ENCODE measurements around the gene C19orf25.

DNA sequence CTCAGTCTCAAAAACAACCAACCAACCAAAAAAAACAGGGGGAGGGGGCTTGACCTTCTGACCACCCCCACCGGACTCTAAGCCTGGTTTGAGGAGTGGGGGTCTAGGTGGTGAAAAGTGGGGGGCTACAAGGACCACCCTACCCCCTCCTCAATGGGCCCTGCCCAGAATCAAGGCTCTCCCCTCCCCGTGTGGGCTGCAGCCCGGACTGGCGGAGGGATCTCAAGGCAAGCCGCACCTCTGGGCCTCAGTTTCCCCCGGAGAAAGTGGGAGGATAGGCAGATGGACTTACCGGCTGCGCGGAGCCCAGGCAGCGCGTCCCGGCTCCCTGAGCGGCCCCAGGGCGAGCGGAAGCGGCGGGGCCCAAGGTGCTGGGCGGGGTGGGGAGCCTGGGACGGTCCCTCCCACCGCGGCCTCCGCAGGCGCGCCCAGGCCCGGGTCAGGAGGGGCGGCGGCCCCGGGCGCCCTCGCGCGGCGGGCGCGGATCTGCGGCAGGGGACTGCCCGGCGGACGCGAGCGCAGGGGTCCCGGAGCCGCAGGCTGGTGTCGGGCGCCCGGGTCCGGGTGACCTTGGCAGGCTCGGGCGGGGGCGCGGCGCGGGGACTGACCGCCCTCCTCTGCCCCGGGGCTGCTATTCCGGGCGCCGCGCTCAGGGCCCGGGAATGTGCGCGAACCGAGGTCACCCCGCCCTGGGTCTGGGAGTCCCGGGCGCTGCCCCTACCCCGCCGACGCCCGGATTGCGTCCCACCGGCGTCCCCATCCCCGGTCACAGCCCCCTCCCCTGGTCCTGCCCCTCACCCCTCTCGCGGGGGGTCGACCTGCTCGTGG, 33.9 kb upstream of the C19orf25 start, which contains the start of gene ADAMTSL5:
- TF ChIP-seq, protein P1, sequence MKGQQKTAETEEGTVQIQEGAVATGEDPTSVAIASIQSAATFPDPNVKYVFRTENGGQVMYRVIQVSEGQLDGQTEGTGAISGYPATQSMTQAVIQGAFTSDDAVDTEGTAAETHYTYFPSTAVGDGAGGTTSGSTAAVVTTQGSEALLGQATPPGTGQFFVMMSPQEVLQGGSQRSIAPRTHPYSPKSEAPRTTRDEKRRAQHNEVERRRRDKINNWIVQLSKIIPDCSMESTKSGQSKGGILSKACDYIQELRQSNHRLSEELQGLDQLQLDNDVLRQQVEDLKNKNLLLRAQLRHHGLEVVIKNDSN (IDR thresholded peaks at IDR 0.05; ENCODE audit: borderline replicate concordance, low read depth) = no peak
- no peak for TF ChIP-seq EP300 (IDR thresholded peaks at IDR 0.05; ENCODE audit: borderline replicate concordance in 1 of 2, low read depth in 1 of 2, low read length in 1 of 2)
- TF ChIP-seq, protein P2, sequence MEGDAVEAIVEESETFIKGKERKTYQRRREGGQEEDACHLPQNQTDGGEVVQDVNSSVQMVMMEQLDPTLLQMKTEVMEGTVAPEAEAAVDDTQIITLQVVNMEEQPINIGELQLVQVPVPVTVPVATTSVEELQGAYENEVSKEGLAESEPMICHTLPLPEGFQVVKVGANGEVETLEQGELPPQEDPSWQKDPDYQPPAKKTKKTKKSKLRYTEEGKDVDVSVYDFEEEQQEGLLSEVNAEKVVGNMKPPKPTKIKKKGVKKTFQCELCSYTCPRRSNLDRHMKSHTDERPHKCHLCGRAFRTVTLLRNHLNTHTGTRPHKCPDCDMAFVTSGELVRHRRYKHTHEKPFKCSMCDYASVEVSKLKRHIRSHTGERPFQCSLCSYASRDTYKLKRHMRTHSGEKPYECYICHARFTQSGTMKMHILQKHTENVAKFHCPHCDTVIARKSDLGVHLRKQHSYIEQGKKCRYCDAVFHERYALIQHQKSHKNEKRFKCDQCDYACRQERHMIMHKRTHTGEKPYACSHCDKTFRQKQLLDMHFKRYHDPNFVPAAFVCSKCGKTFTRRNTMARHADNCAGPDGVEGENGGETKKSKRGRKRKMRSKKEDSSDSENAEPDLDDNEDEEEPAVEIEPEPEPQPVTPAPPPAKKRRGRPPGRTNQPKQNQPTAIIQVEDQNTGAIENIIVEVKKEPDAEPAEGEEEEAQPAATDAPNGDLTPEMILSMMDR (IDR thresholded peaks at IDR 0.05) = no peak
- no peak for TF ChIP-seq TAF1 (IDR thresholded peaks at IDR 0.05; ENCODE audit: borderline replicate concordance, low read depth, low read length)
- TF ChIP-seq RFX5 (IDR thresholded peaks at IDR 0.05; ENCODE audit: low read length) = no peak
- TF ChIP-seq GABPA (IDR thresholded peaks at IDR 0.05; ENCODE audit: low read depth) = peak; percentile 39; the same call in 1 of the 2 replicates
- TF ChIP-seq, protein P3, sequence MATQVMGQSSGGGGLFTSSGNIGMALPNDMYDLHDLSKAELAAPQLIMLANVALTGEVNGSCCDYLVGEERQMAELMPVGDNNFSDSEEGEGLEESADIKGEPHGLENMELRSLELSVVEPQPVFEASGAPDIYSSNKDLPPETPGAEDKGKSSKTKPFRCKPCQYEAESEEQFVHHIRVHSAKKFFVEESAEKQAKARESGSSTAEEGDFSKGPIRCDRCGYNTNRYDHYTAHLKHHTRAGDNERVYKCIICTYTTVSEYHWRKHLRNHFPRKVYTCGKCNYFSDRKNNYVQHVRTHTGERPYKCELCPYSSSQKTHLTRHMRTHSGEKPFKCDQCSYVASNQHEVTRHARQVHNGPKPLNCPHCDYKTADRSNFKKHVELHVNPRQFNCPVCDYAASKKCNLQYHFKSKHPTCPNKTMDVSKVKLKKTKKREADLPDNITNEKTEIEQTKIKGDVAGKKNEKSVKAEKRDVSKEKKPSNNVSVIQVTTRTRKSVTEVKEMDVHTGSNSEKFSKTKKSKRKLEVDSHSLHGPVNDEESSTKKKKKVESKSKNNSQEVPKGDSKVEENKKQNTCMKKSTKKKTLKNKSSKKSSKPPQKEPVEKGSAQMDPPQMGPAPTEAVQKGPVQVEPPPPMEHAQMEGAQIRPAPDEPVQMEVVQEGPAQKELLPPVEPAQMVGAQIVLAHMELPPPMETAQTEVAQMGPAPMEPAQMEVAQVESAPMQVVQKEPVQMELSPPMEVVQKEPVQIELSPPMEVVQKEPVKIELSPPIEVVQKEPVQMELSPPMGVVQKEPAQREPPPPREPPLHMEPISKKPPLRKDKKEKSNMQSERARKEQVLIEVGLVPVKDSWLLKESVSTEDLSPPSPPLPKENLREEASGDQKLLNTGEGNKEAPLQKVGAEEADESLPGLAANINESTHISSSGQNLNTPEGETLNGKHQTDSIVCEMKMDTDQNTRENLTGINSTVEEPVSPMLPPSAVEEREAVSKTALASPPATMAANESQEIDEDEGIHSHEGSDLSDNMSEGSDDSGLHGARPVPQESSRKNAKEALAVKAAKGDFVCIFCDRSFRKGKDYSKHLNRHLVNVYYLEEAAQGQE (IDR thresholded peaks at IDR 0.05; ENCODE audit: low read depth, low read length) = no peak
- no peak for TF ChIP-seq EZH2phosphoT487 (IDR thresholded peaks at IDR 0.05; ENCODE audit: borderline replicate concordance, low read depth)
- peak; percentile 28; the same call in 1 of the 2 replicates for TF ChIP-seq POLR2AphosphoS5 (IDR thresholded peaks at IDR 0.05; ENCODE audit: low read depth, low read length)

All from SK-N-SH (cell line).